ENCODE data around the gene STXBP5L.

DNA sequence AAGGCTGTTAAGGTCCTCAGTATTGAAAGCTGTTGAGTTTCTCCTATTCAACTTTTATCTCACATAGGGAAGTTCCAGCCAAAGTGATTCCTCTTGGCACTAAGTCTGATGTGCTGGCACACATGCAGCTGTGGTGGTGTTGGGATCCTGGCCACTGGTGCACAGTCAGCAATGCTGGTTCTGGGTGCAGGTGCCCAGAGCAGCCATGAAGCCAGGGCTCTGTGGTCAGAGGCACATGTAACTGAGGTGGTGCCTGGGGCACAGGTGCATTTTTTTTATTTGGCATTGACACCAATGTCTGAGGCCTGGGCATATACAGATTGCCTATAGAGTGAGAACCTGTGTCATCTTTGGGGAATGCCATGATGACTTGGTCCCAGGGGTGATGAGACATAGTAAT, 366.4 kb downstream of the STXBP5L start:
- TF ChIP-seq POLR2A (IDR thresholded peaks at IDR 0.05; ENCODE audit: low read length), result no peak
- TF ChIP-seq GATA1 (IDR thresholded peaks at IDR 0.05; ENCODE audit: low read depth, low read length), result no peak
